Testis (tissue), 3 donors: ENCODE data around the gene GLS. TPM values are rescaled to one million over a fixed set of nuclear protein-coding genes. Genes with fewer than 3 reads are reported as not detected.

Source experiments
- DNase-seq: peaks from one replicate; pipeline ENCODE4 v3.0.0-alpha.2; 2019
- H3K27ac ChIP-seq, 2 donors: fragments of 200-600 bp; sonication (generic); one replicate each; pipeline ENCODE4 v1.5.1; 2019
- H3K27me3 ChIP-seq: fragments of 200-600 bp; sonication (generic); one replicate; pipeline ENCODE4 v1.5.1; 2019
- H3K36me3 ChIP-seq: fragments of 200-600 bp; sonication (generic); one replicate; pipeline ENCODE4 v1.5.1; 2017; ENCODE audit warnings: low read depth; ENCODE audit errors: missing control alignments
- H3K4me1 ChIP-seq: fragments of 200-600 bp; sonication (generic); one replicate; pipeline ENCODE4 v1.5.1; 2019
- H3K4me3 ChIP-seq, 2 donors: fragments of 200-600 bp; sonication (generic); one replicate each; pipeline ENCODE4 v1.5.1; 2017 to 2019
- H3K9me3 ChIP-seq: fragments of 200-600 bp; sonication (generic); one replicate; pipeline ENCODE4 v1.5.1; 2017
- CTCF ChIP-seq, 3 experiments: fragments of 450-650 bp in 2 of 3; fragments of 200-600 bp in 1 of 3; sonication (generic) in 1 of 3; IDR thresholded peaks; one replicate each; pipeline ENCODE4 v1.5.1; 2016 to 2019; ENCODE audit warnings: antibody characterized with exemption in 3 of 3, mild to moderate bottlenecking in 2 of 3, moderate library complexity in 1 of 3
- POLR2A ChIP-seq: fragments of 450-650 bp; IDR thresholded peaks from one replicate; pipeline ENCODE4 v1.6.1; 2017; ENCODE audit warnings: antibody characterized with exemption, mild to moderate bottlenecking, moderate library complexity
- WGBS, 2 donors: methylation state at CpG; one replicate each; pipeline ENCODE4 v1.1.5; 2018; 5-methylcytosine and 5-hydroxymethylcytosine counted together
- intact Hi-C: fragments of 100-400 bp; cut with DNase I; formaldehyde crosslinking; loops from one replicate; pipeline ENCODE4 v1.15.1; 2023; ENCODE audit warnings: low total_unique reads
- polyA plus RNA-seq: library from polyadenylated mRNA; stranded (reverse); fragments of 350-450 nt; fragmentation: Illumina TruSeq; extraction: RNeasy Lipid Tissue Mini Kit (QIAGEN cat#74804); gene quantifications from one replicate; pipeline ENCODE4 v1.2.3, GENCODE V29; 2014; ENCODE audit warnings: low read depth, low replicate concordance; ENCODE audit not compliant: insufficient read depth
- total RNA-seq, 2 donors: library from RNA; depleted of rRNA; stranded (reverse); fragments of >200 nt; gene quantifications; one replicate each; pipeline ENCODE4 v1.2.3, GENCODE V29; 2016

The GLS gene
- total and polyA plus RNA-seq, 3 donors from 2014 or later, result 22.8 to 130 (median 77.7) TPM

GRCh38 chr2:190984595-190984994 lies 104.0 kb downstream of the GLS start:
- H3K36me3 ChIP-seq, result no peaks in the 10 kb centered on the region
- TF ChIP-seq POLR2A, result no peak
- no peak for TF ChIP-seq CTCF (IDR thresholded peaks at IDR 0.05)
- H3K27ac ChIP-seq, result no peak overlapping the region
- DNase-seq, result no peak
- peaks cover 10% of the 10 kb centered on the region for H3K4me1 ChIP-seq
- 89 to 95% methylated on average over 5 of the region's 5 CpGs for WGBS, 2 donors
- intact Hi-C loops, result no loop called here
- H3K9me3 ChIP-seq, result no peaks in the 10 kb centered on the region
- H3K27me3 ChIP-seq, result no peaks in the 10 kb centered on the region
- no peak overlapping the region for H3K4me3 ChIP-seq

- H3K36me3 ChIP-seq, result no peaks in the 10 kb centered on the region
- no peak overlapping the region for H3K27ac ChIP-seq
- 81 to 88% methylated on average over 12 to 13 of the region's 13 CpGs for WGBS, 2 donors
- no peak for TF ChIP-seq CTCF (IDR thresholded peaks at IDR 0.05)
- TF ChIP-seq POLR2A, result no peak
- no peak overlapping the region for H3K4me3 ChIP-seq
- H3K9me3 ChIP-seq, result no peaks in the 10 kb centered on the region
- intact Hi-C loops, result no loop called here
- no peaks in the 10 kb centered on the region for H3K27me3 ChIP-seq
- H3K4me1 ChIP-seq, result no peaks in the 10 kb centered on the region
- DNase-seq, result no peak
Measured at GRCh38 chr2:190986221-190986953, 105.8 kb downstream of the GLS start.

- Histone ChIP-seq H3K4me1 (no peaks in the 10 kb centered on the region), H3K27ac (no peak overlapping the region), H3K4me3 (no peak overlapping the region), H3K36me3 (no peaks in the 10 kb centered on the region), H3K9me3 (no peaks in the 10 kb centered on the region), H3K27me3 (no peaks in the 10 kb centered on the region)
- no peak for TF ChIP-seq CTCF (IDR thresholded peaks at IDR 0.05)
- TF ChIP-seq POLR2A, result no peak
- intact Hi-C loops, result no loop called here
- DNase-seq, result no peak
- WGBS, 2 donors, result 90 to 95% methylated on average over 1 of the region's 1 CpG
Measured at GRCh38 chr2:190987116-190987515, 106.5 kb downstream of the GLS start.

- Histone ChIP-seq H3K4me1 (no peaks in the 10 kb centered on the region), H3K27ac (no peak overlapping the region), H3K9me3 (no peaks in the 10 kb centered on the region), H3K4me3 (no peak overlapping the region), H3K27me3 (no peaks in the 10 kb centered on the region), H3K36me3 (no peaks in the 10 kb centered on the region)
- WGBS, 2 donors, result 88 to 91% methylated on average over 5 of the region's 5 CpGs
- no peak for TF ChIP-seq CTCF (IDR thresholded peaks at IDR 0.05)
- TF ChIP-seq POLR2A, result no peak
- intact Hi-C loops, result no loop called here
- DNase-seq, result no peak
Measured at GRCh38 chr2:190987938-190988337, 107.3 kb downstream of the GLS start.

GRCh38 chr2:190988910-190989309 lies 108.3 kb downstream of the GLS start:
- no peak overlapping the region for H3K4me3 ChIP-seq
- no peaks in the 10 kb centered on the region for H3K27me3 ChIP-seq
- no peaks in the 10 kb centered on the region for H3K36me3 ChIP-seq
- no peaks in the 10 kb centered on the region for H3K4me1 ChIP-seq
- WGBS, 2 donors, result 89 to 90% methylated on average over 3 of the region's 3 CpGs
- H3K9me3 ChIP-seq, result no peaks in the 10 kb centered on the region
- TF ChIP-seq CTCF (IDR thresholded peaks at IDR 0.05) (no peak), POLR2A (no peak)
- intact Hi-C loops, result no loop called here
- no peak for DNase-seq
- no peak overlapping the region for H3K27ac ChIP-seq
